Measurements from ENCODE around the gene APOL2. TPM values are rescaled to one million over a fixed set of nuclear protein-coding genes. Genes with fewer than 3 reads are reported as not detected.

The APOL2 gene
- total and polyA plus RNA-seq, 10 of the 15 experiments (the other 5 are each of a cell fraction or from before 2014, with no cell fraction given) = 4.4 to 39.9 (median 25.0) TPM

DNA sequence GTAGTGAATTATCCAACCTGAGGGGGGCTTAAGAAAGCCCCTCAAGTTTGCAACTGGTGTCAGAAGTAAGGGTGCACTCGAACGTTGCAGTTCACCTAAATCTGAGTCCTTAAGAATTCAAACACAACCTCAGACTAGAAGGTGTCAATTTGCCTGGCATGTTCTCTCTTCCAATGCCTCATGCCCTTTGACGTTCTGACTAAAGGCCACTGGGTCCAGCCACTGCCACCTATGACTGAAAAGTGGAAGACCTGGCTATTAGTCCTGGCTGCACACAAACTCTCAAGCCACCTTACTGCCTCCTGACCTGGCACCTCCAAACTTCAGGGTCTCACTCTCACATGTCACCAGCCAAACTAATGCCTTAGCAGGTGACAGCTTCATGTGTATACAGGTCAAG lies 45.8 kb downstream of the APOL2 start (continued):
- TF ChIP-seq SREBF1 (IDR thresholded peaks at IDR 0.05; ENCODE audit: low read length) (no peak), ESRRA (IDR thresholded peaks at IDR 0.05; ENCODE audit: low read length) (no peak), HDGF (IDR thresholded peaks at IDR 0.05) (no peak)

DNA sequence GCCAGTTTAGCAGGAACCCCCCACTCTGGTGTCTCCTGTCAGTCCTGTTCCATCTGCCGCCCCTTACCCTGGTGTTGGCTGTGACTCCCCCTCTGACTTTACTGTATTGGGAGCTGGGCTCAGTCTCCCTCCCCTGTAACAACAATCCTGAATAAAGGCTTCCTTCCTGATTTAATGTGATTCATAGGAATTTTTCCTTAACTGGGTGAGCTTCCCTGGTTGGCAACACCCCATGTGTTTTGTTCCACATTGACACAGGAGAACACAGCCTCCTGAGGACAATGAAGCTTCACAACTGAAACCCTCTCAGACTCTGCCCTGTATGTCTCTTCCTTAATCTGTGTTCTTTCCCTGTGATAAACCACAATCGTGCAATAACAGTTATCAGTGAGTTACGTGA lies 46.2 kb downstream of the APOL2 start:
- no peak overlapping the region for H3K9ac ChIP-seq (ENCODE audit: control insufficient read depth, insufficient read depth, low read length)
- H2AFZ ChIP-seq (ENCODE audit: control insufficient read depth, low read depth, low read length) = no peak overlapping the region
- no peak overlapping the region for H3K4me2 ChIP-seq (ENCODE audit: control insufficient read depth, insufficient read depth)
- no peak overlapping the region for H3K4me3 ChIP-seq
- WGBS (ENCODE audit: insufficient coverage, insufficient replicate concordance, low lambda C conversion rate, missing lambda C conversion rate) = 19% methylated on average over 3 of the region's 3 CpGs
- POLR2A ChIA-PET = interaction anchor here (0.6 kb wide), 1 partner anchor 48 kb away, joined by 3 read pairs; no protein-coding TSS in a partner anchor
- SMC1A ChIA-PET (ENCODE audit: uncharacterized antibody, unreplicated experiment) = interaction anchor here (6.4 kb wide), 1 partner anchor 45 kb away, joined by 36 read pairs; the partner anchor contains the start of gene APOL2
- intact Hi-C loops (cut with micrococcal nuclease; ENCODE audit: unreplicated experiment) (loop anchor here (10.0 kb wide), 1 partner anchor 292 kb away; the partner anchor contains the start of gene TXN2), in situ Hi-C loops (cut with MboI) (loop anchor here (5.0 kb wide), 1 partner anchor 79 kb away; no protein-coding TSS in a partner anchor)
- FAIRE-seq = no peak
- RAD21 ChIA-PET (ENCODE audit: unreplicated experiment) = interaction anchor here (1.2 kb wide), 1 partner anchor 82 kb away, joined by 3 read pairs; no protein-coding TSS in a partner anchor
- H4K20me1 ChIP-seq (ENCODE audit: control insufficient read depth, insufficient read depth) = no peaks in the 10 kb centered on the region
- CTCF ChIA-PET = interaction anchor here (0.7 to 6.7 kb wide), 8 partner anchors 16 to 293 kb away, joined by 3 to 94 read pairs (median 4); partner anchors contain the start of gene APOL2
- no peaks in the 10 kb centered on the region for H3K9me3 ChIP-seq (replicated peaks; ENCODE audit: control insufficient read depth, insufficient read depth, low read length)
- no peak for TF ChIP-seq HDAC6 (IDR thresholded peaks at IDR 0.05; ENCODE audit: unreplicated experiment)
- no peak for TF ChIP-seq NFIC (IDR thresholded peaks at IDR 0.05; ENCODE audit: low read depth, low read length)
- TF ChIP-seq CREB1 (IDR thresholded peaks at IDR 0.05; ENCODE audit: low read depth) = no peak
- TF ChIP-seq KLF5 (IDR thresholded peaks at IDR 0.05; ENCODE audit: partially characterized antibody) = no peak
- TF ChIP-seq, protein P1, sequence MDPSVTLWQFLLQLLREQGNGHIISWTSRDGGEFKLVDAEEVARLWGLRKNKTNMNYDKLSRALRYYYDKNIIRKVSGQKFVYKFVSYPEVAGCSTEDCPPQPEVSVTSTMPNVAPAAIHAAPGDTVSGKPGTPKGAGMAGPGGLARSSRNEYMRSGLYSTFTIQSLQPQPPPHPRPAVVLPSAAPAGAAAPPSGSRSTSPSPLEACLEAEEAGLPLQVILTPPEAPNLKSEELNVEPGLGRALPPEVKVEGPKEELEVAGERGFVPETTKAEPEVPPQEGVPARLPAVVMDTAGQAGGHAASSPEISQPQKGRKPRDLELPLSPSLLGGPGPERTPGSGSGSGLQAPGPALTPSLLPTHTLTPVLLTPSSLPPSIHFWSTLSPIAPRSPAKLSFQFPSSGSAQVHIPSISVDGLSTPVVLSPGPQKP (IDR thresholded peaks at IDR 0.05; ENCODE audit: low read depth, low read length) = no peak
- TF ChIP-seq, protein P2, sequence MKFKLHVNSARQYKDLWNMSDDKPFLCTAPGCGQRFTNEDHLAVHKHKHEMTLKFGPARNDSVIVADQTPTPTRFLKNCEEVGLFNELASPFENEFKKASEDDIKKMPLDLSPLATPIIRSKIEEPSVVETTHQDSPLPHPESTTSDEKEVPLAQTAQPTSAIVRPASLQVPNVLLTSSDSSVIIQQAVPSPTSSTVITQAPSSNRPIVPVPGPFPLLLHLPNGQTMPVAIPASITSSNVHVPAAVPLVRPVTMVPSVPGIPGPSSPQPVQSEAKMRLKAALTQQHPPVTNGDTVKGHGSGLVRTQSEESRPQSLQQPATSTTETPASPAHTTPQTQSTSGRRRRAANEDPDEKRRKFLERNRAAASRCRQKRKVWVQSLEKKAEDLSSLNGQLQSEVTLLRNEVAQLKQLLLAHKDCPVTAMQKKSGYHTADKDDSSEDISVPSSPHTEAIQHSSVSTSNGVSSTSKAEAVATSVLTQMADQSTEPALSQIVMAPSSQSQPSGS (IDR thresholded peaks at IDR 0.05; ENCODE audit: low read length) = no peak
- TF ChIP-seq, protein P3, sequence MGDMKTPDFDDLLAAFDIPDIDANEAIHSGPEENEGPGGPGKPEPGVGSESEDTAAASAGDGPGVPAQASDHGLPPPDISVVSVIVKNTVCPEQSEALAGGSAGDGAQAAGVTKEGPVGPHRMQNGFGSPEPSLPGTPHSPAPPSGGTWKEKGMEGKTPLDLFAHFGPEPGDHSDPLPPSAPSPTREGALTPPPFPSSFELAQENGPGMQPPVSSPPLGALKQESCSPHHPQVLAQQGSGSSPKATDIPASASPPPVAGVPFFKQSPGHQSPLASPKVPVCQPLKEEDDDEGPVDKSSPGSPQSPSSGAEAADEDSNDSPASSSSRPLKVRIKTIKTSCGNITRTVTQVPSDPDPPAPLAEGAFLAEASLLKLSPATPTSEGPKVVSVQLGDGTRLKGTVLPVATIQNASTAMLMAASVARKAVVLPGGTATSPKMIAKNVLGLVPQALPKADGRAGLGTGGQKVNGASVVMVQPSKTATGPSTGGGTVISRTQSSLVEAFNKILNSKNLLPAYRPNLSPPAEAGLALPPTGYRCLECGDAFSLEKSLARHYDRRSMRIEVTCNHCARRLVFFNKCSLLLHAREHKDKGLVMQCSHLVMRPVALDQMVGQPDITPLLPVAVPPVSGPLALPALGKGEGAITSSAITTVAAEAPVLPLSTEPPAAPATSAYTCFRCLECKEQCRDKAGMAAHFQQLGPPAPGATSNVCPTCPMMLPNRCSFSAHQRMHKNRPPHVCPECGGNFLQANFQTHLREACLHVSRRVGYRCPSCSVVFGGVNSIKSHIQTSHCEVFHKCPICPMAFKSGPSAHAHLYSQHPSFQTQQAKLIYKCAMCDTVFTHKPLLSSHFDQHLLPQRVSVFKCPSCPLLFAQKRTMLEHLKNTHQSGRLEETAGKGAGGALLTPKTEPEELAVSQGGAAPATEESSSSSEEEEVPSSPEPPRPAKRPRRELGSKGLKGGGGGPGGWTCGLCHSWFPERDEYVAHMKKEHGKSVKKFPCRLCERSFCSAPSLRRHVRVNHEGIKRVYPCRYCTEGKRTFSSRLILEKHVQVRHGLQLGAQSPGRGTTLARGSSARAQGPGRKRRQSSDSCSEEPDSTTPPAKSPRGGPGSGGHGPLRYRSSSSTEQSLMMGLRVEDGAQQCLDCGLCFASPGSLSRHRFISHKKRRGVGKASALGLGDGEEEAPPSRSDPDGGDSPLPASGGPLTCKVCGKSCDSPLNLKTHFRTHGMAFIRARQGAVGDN (IDR thresholded peaks at IDR 0.05) = no peak
- TF ChIP-seq RBBP5 (conservative IDR thresholded peaks at IDR 0.05) = no peak
- TF ChIP-seq, protein P4, sequence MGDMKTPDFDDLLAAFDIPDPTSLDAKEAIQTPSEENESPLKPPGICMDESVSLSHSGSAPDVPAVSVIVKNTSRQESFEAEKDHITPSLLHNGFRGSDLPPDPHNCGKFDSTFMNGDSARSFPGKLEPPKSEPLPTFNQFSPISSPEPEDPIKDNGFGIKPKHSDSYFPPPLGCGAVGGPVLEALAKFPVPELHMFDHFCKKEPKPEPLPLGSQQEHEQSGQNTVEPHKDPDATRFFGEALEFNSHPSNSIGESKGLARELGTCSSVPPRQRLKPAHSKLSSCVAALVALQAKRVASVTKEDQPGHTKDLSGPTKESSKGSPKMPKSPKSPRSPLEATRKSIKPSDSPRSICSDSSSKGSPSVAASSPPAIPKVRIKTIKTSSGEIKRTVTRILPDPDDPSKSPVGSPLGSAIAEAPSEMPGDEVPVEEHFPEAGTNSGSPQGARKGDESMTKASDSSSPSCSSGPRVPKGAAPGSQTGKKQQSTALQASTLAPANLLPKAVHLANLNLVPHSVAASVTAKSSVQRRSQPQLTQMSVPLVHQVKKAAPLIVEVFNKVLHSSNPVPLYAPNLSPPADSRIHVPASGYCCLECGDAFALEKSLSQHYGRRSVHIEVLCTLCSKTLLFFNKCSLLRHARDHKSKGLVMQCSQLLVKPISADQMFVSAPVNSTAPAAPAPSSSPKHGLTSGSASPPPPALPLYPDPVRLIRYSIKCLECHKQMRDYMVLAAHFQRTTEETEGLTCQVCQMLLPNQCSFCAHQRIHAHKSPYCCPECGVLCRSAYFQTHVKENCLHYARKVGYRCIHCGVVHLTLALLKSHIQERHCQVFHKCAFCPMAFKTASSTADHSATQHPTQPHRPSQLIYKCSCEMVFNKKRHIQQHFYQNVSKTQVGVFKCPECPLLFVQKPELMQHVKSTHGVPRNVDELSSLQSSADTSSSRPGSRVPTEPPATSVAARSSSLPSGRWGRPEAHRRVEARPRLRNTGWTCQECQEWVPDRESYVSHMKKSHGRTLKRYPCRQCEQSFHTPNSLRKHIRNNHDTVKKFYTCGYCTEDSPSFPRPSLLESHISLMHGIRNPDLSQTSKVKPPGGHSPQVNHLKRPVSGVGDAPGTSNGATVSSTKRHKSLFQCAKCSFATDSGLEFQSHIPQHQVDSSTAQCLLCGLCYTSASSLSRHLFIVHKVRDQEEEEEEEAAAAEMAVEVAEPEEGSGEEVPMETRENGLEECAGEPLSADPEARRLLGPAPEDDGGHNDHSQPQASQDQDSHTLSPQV (IDR thresholded peaks at IDR 0.05) = no peak
- no peak for DNase-seq (ENCODE audit: low read depth, low spot score)
- H3K36me3 ChIP-seq (ENCODE audit: control insufficient read depth in 2 of 2, insufficient read depth in 2 of 2, low read length in 1 of 2) = no peaks in the 10 kb centered on the region
- BruUV-seq (replicated peaks) = no TSS peak
- no peaks in the 10 kb centered on the region; a peak in 1 of 4 replicates for H3K27me3 ChIP-seq (replicated peaks in 1 of 2; ENCODE audit: control insufficient read depth in 2 of 2, insufficient read depth in 2 of 2, low read length in 1 of 2)
- ATAC-seq = no peak
- peaks cover 12% of the 10 kb centered on the region for H3K4me1 ChIP-seq (ENCODE audit: control insufficient read depth, insufficient read depth, low read length)
- no peaks in the 10 kb centered on the region for H3K79me2 ChIP-seq (ENCODE audit: control insufficient read depth, insufficient read depth, low read length)
- H3K27ac ChIP-seq (ENCODE audit: control insufficient read depth, insufficient read depth) = no peak overlapping the region
